EH (cell line): ENCODE results near the gene PARM1.

Experiments
- DNase-seq: peaks from one replicate; pipeline ENCODE4 v3.0.0-alpha.2; 2015; ENCODE audit warnings: low read depth

Gene PARM1

DNA sequence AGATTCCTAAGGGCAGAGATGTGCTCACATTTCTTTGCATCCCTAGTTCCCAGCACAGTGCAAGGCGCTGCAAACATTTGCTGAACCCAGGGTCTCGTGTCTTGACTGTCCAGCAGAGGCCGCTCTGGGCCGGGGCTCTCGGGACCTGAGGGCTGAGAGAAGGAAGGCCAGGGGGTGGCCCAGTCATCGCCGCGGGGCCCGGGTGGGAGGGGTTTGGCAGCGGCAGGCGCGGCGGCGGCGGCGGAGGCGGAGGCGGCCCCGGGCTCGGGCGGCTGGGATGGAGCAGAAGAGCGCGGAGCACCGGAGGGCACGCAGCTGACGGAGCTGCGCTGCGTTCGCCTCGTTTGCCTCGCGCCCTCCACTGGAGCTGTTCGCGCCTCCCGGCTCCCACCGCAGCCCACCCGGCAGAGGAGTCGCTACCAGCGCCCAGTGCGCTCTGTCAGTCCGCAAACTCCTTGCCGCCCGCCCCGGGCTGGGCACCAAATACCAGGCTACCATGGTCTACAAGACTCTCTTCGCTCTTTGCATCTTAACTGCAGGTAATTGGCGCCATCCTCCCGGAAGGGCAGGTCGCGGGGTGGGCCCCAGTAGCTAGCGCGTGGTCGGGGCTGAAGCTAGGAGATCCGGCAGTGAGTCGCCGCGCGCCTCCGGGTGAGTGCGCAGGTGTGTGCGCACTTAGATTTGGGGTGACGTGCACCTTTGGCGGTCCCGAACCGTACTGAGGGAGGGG, at the start of gene PARM1:
Gene PARM1, plus strand, starts transcription at position 285 of the 730 bp plus-strand sequence. Its CDS starts 212 bp downstream, at position 497.
- DNase-seq: peak; percentile 70

DNA sequence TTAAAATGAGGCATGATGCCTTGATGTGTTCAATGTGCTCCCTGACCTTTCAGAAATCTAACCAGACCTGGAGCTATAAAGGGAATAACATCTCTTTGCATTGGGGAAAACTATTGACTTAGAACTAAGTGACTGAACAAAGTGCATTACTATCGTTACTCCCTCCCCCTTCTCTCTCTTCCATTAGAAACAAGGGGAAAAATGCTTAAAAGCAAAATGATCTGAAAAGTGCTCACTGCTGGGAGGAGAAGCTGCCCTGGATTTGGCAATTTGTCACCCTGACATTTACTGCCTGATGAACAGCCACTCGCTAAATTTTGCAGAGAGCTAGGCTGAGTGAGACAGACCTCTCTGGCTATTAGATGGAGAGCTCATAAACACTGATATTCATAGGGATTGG, 48.6 kb upstream of the PARM1 start:
- no peak for DNase-seq

- DNase-seq: peak; percentile 58
Measured at GRCh38 chr4:74886484-74886883, 46.4 kb upstream of the PARM1 start.

- DNase-seq: no peak
Measured at GRCh38 chr4:74890341-74890740, 42.6 kb upstream of the PARM1 start.

GRCh38 chr4:74891037-74891436, 41.9 kb upstream of the PARM1 start:
- no peak for DNase-seq

GRCh38 chr4:74893171-74893570, 39.7 kb upstream of the PARM1 start:
- no peak for DNase-seq

GRCh38 chr4:74896595-74896994, 36.3 kb upstream of the PARM1 start:
- DNase-seq: no peak

GRCh38 chr4:74897386-74897785, 35.5 kb upstream of the PARM1 start:
- DNase-seq: no peak

- DNase-seq: no peak
Measured at GRCh38 chr4:74900862-74901261, 32.1 kb upstream of the PARM1 start.

DNA sequence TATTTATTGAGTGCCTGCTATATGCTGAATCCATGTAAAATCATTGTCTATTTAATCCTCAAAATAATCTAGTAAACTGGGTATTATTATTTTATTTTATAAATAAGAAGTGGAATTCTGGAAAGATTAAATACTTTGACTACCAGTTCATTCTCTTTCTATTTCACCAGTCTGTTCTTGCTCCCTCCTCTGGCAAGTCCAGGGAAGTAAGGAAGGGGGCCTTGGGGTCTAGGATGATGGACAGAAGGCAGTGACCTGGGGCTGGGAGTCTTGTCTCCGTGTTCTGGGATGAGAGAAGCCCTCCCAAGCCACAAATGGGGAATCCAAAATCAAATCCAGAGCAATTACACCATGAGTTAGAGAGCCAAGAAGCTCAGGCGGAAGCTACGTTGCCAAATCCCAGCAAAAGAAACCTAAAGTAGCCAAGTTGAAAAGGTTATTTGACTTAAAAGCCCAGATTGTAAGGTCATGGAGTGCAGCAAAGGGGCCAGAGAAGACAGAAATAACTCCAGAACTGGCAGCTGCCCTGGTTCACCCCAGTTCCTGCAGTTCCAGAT, 28.3 kb upstream of the PARM1 start:
- DNase-seq: no peak

DNA sequence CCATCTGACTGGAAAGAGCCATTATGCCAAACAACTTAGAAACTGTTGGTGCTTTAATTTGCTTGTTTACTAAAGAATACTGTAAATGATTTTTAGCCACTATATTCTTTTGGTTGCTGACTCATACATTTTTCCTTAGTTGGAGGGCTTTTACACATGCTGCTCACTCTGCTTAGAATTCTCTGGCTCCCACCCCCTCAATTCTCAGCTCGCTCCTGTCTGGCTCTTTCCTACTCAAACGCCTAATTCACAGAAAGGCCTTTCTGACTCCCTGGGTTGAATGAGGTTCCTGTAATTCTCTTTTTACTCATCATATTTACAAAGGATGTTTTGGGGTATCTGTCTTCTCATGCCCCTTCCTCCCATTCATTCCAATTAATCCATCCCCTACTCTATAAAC, 26.1 kb upstream of the PARM1 start:
- DNase-seq: no peak

DNA sequence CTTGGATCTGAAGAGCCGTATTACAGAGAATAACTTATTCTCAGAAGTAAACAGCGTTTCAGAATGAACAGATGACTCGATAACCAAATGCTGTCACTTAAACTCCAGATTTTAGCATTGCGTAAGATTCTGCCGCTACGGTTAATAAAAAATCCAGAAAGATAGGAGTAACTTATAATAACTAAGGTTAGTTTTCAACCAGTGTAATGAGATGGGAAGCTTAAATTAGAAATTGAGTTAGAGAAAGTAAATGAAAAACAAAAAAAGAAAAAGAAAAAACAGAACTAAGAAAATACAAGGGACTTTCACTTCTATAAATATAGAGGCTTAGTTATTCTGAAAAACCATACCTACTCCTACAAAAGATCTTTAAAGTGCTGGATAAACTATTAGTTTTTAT, 13.1 kb upstream of the PARM1 start:
- DNase-seq: no peak

DNA sequence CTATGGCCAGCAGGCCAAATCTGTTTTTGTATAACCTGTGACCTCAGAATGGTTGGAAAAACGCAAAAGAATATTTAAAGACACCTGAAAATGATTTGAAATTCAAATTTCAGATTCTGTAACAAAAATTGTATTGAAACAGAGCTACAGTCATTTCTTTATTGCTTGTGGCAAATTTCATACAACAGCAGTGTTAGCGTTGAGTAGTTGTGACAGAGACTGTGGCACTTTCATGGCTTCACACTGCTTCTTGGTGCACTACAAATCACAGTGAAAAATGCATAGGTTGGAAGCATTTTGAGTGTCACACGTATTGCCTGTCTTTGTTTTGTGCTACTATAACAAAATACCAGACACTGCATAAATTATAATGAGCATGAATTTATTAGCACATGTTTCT, 12.2 kb upstream of the PARM1 start:
- DNase-seq: no peak

DNA sequence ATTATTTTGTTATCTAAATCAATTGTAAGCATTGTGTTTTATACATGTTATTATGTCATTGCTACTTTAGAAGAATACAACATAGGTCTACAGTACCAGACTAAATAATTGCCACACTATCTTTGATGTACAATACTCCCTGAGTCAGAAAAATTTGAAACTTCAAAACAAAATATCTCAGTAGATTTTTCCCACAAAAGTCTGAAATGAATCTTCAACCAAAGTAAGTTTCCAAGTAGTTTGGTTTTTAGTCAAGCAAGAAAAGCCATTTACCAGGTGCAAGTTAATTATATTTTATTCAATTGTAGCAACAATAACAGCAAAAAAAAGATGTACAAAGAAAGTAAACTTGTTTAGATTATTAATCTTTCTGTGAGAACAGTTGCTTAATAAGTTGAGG, 11.4 kb upstream of the PARM1 start:
- no peak for DNase-seq

GRCh38 chr4:74926007-74926406, 6.9 kb upstream of the PARM1 start:
- no peak for DNase-seq

DNA sequence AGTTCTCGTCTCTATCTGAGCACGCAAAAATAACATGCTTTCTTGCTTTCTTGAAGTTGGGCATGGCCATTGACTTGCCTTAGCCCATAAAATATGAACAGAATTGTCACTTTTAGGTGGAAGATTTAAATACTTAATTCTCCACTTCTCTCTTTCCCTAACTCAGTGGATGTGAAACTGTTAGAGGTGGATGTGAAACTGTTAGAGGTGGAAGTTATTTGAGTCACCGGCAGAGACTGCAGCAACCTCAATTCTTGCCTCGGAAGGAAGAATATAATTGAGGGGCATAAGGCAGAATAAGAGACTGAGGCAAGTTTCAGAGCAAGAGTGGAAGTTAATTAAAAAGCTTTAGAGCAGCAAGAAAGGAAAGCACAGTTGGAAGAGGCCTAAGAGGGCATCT, 2.8 kb upstream of the PARM1 start:
- no peak for DNase-seq

- no peak for DNase-seq
Measured at GRCh38 chr4:74931376-74931775, 1.5 kb upstream of the PARM1 start.

GRCh38 chr4:74932010-74932409, 906 bp upstream of the PARM1 start:
- no peak for DNase-seq

DNA sequence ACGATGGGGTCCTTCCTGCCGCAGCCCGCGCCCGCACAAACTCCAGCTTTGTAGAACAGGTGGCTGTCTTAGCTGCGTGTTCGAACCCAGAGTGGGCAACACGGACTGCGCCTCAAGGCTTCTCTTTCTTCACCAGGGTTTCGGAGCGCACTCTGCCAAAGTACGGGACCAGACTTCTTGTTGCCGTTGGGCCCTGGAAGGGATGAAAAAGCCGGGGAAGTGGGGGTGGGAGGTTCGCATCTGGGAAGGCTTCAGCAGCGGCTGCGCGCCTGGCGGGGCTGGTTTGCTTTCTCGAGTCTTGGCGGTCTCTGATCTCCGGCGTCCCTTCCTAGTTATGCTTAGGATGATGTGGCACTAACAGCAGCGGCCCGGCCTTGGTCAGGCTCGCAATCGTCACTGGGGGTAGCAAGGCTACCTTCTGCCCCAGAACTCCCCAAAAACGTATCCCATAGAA, 673 bp downstream of the PARM1 start:
- no peak for DNase-seq

DNA sequence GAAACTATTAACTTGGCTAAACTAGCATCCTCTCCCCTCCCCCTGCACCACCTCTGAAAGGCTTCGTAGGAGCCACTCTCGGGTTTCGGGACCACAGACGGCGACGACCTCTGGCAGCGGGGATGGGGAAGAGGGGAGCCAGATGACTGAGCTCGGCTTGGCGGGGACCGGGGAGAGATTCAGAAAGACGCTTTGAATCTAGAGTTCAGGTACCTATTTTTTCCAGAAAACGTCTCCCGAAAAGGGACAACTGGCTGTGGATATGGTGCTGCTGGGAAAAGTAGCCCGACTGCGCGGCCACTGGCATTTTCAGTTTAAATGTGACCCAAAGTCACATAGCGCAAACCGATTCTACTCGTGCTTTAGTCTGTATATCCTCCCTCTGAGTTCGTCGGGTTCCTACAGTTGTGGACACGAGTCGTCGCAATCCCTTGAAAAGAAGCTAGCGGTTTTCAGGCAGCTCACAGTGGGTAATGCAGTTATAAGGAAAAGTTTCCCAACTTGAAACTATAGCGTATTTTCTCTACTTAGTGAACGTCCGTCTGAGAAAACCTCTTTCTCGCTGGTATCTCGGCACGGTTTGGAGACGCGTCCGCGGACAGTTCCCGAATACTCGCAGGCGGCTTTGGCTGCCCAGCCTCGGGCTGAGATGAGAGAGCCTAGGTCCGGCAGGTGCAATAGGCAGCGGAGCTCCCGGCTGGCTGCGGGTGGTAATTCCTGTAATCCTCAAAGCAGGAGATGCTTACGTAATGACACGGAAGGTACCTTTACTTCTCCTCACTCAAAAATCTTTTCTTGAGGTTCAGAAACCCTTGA, 1.3 kb downstream of the PARM1 start:
- peak; percentile 15 for DNase-seq

DNA sequence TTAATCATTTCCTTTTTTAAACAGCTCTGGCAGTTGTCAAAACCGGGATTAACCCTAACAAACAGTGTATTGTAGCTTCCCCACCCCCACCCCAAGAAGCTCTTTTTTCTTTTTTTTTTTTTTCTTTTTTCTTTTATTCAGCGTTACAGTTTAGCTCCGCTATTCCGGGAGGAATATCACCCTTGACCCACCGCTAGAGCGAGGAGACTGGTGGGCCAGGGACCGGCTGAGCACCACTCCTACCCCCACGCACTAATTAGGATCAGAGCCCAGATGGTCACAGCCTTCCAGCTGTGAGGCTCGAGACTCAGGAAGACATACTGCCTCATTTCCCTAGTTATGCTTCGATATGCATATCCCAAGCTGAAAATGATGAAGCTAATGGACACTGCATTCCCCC, 2.0 kb downstream of the PARM1 start:
- DNase-seq: no peak

GRCh38 chr4:74941123-74941522, 8.2 kb downstream of the PARM1 start:
- no peak for DNase-seq

GRCh38 chr4:74942251-74942917, 9.5 kb downstream of the PARM1 start:
- peak; percentile 4 for DNase-seq
